T-helper 2 cell (primary cell): Measurements from ENCODE around the gene HOXC10.

Experiments
- DNase-seq, 5 experiments: peaks; one replicate each; pipeline versions ENCODE4 v3.0.0 to v3.0.0-alpha.2; 2012 to 2022

The HOXC10 gene

DNA sequence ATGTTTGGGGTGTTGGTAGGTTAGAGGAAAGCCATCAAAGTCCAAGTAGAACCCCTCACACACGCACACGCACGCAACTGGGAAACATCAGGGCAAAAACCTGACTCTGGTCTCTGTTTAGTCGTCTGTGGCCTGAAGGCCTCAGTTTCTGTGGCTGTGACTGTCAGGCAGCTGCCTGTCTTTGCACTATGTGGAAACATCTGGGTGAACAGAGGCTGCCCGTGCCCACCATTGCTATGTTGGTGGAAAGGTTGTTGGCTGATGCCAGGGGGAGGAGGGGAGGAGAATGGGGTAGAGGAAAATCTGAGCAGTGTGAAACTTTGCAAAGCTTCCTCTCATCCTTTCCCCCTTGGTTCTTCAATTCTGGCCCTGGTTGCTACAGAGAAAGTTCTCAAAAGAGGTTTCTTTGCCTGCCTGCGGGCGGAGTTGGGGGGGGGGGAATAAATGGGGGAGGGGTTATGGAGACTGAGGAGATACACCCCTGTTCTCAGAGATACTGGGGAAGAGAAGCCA, 7.5 kb downstream of the HOXC10 start:
- no peak for DNase-seq

DNA sequence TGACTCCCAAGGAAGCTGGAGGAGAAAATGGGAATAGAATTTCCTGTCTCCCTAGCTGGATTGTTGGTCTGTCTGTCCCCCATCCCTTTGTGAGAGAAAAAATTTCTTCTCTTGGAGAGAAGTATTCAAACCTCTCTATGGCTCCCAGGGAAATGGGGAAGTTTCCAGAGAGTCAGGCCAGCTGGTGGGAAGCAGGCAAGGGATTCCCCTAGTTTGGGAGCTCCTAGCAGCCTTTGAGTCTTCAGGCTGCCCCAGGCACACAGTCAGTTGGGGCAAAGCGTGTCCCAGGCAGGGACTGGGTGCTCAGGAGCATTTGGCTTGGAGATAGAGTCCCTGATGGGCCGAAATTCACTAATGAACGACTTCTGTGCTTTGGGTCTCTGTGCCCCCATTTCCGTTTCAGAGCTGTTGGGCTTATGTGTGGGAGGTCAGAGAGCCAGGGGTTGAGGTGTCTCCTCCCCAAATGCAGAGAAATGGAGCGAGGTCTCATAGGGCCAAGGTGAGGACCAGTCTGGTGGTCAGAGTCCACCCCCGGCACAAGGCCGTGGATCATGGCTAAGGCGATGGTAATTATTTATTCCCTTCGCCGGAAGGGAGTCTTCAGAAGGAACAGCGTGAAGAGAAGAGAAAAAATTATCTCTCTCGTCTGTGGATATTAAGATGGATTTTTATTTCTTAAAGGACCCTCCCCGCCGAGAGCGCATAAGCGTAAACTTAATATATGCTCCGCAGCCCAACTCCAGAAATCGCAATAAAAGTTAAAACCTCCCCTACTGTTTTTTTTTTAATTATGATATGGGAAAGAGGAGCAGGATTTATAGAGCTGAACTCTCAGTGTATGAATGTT, 8.4 kb downstream of the HOXC10 start:
- no peak for DNase-seq

DNA sequence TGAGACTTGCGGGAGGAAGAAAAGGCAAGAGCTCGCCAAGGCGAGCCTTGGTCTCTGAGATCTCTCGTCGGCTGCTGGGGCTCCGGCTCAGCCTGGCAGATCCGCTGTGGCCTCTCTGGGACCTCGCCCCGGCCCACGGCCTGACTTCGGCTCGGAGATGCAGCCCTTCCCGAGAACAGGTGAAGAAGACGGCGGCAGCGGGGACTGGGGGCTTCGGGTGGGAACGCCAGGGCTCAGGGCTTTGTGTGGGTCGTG, 9.0 kb downstream of the HOXC10 start:
- no peak for DNase-seq

GRCh38 chr12:53994264-53995001, 9.5 kb downstream of the HOXC10 start:
- DNase-seq, result no peak

DNA sequence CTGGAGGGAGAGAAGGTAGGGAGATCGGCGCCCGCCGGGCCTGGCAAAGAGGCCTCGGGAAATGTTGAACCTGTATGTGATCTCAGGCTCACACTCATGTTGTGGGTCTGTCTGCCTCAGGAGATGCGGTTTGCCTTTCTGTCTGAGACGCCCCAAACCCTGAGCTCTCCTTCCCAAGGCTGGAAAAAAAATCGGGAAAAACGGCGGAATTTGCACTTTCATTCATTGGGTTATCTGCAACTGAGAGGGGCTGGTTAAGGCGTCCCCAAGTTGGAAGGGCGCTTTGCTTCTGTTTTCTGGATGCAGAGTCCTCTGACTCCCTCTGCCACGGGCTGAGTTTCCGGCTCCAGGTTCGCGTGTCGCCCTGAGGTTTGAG, 10.0 kb downstream of the HOXC10 start:
- no peak for DNase-seq

DNA sequence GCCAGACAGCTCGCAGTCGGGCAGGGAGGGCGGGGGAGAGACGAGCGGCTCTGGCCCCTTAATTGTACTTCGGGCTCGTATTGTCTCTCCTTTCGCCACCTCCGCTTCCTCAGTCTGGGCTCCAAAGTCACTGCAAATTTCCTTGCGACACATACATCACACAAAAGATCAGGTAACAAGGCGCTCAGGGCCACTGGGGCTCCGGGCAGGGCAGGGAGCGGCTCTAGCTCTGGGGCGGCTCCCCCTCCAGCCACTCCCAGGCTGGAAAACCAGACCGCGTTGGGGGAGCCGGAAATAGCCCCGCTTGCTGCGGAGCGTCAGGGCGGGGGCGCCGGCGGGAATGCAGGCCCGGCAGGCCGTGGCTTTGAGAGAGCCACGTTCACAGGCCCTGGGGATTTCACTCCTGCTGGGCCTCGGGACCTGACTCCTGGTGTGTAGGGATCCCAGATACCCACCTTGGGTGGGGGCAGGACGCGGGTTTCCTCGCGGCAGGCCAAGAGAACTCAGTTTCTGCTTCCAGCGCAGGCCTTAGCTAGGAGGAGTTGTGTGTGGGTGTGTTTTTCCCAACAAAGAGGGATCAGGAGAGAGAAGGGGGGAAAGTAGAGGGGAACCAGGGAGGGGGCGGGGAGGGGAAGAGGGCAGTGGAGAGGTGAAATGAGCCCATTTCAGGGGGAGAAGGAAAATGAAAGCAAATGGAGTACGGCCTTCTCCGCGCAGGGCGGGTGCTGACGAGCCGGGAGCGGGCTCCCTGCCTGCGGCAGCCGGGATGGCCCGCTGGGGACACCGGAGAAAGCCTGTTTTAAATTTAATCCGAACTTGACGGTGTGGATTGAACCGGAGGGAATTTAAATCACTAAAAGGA, 10.7 kb downstream of the HOXC10 start:
- DNase-seq, result no peak

DNA sequence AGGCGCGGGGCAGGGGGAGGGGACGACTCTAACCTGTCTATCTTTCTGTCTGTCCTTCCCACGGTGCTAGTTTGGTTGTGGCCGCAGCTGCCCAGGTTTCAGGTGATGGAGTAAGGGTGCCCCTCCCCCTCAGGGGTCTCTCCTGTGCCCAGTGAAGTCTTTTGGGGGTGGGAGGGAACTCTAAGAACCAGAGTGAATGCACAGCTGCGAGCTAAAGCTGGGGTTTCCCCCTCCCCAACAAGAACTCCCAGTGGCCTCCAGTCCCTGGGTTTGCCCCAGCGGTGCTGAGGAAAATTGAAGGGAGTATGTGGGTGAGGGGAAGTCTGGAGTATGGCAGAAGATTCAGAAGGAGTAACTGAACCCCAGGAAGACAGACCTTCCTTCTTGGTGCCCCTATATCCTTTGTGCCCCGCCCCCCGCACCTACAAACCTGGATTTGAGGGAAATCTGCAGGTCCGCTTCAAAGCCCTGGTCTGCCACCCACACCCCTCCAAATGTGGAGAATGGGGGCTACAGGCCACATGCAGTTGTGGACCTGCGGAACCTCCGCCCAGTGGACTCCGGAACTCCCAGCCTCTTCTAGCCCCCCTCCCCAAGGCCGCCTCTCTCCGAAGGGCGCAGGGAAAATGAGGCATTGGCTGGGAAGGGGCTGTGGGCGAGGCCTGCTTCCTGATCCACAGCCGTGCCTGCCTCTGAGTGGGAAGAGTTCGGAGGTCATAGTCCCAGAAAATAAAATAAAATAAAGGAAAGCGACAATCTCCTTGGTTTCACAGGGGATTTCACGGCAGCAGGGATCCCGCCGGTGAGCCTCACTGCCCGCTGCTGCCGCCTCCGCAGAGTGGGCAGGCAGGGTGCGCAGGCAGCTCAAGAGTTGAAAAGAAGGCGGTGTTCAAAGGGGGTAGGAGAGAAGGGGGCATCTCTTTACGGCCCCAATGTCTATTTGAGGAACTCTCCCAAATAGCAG, 11.6 kb downstream of the HOXC10 start:
- no peak for DNase-seq

GRCh38 chr12:53997204-53998109, 12.5 kb downstream of the HOXC10 start:
- DNase-seq, result no peak

- DNase-seq, result no peak
These were observed 13.4 kb downstream of the HOXC10 start for GRCh38 chr12:53998110-53998899.

GRCh38 chr12:53998900-53999236, 13.9 kb downstream of the HOXC10 start:
- no peak for DNase-seq

DNA sequence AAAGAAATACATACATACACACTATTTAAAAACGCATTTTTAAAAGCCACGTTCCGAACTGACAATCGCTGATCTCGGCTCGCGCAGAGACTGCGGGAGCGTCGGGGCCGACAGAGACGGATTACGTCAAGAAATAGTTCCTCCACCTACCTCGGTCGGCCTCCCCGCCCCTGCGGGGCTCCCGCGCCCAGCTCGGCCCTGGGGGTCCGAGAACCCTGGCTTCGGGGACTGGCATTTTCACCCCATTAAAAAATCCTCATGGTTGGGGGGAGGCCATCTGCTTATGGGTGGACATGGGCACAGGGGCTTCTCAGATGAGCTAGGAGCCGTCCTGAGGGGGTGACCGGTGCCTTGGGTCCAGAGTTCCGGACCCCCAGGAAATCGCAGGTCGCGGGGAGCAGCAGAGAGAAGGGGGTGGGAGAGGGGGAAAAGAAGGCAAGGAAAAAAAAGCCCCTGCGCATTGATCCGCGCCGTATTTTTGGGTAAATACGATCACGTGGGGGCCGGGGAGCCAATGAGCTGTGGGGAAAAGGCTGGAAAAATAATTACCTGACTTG, 14.7 kb downstream of the HOXC10 start:
- DNase-seq, result peak in 1 of 5 experiments; percentile 58

GRCh38 chr12:54000116-54001114, 15.5 kb downstream of the HOXC10 start, which contains the start of gene HOXC9:
Gene HOXC9, plus strand, starts transcription at chr12:54000161. Its CDS starts 28 bp downstream, at chr12:54000189.
- no peak for DNase-seq

DNA sequence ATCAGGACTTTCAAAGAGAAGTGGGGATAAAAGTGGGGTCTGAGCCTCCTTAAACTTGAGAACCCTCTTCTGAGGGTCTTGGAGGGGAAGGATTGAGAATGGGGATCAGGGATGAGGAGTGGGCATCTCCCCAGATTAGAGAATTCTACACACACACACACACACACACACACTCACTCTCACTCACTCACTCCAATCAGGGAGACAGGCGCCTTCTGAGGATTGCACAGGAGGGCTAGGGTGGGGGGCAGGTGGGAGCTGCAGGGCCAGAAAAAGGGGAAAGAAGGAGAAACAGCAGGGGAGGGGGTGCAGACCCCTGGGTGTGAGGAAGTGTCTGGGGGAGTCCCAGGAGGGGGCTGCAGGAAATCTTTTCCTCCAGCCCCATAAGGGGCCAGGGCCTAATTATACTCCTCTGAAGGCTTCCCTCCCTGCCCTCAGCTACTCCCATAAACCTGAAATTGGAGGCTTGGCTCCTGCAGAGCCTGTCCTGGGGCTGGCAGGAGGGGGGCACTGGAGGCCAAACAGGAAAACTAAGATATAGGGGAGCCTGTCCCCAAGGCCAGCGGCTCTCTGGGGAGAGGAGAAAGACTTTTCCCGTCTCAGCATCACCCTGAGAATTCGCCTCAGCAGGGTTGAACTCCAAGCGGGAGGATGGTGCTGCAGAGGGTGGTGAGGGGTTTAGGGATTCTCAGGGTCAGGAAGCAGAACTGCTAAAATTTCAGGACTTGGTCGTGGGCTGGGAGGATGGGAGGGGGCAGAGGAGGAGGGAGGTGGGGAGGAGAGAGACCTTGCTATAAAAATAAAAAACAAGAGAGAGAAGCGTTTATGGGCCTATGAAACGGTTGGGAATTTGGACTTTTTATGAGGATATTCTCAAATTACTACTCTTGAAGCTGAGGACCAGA, 16.6 kb downstream of the HOXC10 start:
- DNase-seq, result no peak

- no peak for DNase-seq
These were observed 17.4 kb downstream of the HOXC10 start for GRCh38 chr12:54002278-54002914.

- no peak for DNase-seq
These were observed 18.0 kb downstream of the HOXC10 start for GRCh38 chr12:54002915-54003389.

DNA sequence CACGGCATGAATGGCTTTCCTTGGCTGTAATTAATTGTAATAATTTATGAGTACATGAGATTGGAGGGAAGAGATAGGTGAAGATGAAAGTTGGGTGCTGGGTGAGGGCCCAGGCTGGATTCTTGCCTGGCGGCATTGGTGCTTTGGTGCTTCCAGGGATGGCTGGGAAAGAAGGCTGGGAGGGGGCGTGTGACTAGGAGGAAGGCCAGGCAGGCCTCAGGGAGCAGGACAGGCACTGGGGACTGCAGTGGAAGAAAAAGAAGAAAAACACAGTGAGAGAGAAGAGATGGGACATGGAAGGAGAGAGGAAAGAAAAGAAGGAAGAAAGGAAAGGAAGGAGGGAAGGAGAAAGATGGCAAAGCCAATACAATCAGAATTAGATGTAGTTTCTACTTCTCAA, 18.7 kb downstream of the HOXC10 start:
- no peak for DNase-seq
